Measurements from ENCODE around the gene C6orf58.
A peak's percentile ranks its signal among the peaks of the same experiment; 100 is the strongest.

C6orf58 gene

DNA sequence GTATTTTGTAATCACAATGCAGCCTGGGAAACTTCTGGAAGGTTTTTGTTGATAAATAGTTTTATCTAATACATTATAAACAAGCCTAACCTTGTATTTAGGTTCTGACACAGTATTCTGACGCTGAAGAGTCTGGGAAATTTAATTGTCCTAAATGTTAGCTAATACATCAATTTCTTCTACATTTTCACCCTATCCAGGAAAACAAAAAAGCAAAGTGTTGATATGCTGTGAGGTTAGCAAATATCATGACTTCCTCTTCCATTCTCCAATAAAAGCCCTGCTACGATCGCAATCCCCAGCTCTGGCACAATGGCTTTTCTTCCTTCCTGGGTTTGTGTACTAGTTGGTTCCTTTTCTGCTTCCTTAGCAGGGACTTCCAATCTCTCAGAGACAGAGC is at the start of gene C6orf58:
Gene C6orf58 (plus strand): TSS at position 301 of the 400 bp plus-strand sequence. CDS start 12 bp downstream, at position 313.
- DNase-seq, result no peak

GRCh38 chr6:127533011-127533410 is 44.0 kb upstream of the C6orf58 start:
- DNase-seq, result no peak

- DNase-seq, result no peak
Measured at GRCh38 chr6:127533736-127534135, 43.2 kb upstream of the C6orf58 start.

- no peak for DNase-seq
Measured at GRCh38 chr6:127538750-127539264, 38.2 kb upstream of the C6orf58 start.

GRCh38 chr6:127539272-127539671 is 37.7 kb upstream of the C6orf58 start:
- peak; percentile 44 for DNase-seq

DNA sequence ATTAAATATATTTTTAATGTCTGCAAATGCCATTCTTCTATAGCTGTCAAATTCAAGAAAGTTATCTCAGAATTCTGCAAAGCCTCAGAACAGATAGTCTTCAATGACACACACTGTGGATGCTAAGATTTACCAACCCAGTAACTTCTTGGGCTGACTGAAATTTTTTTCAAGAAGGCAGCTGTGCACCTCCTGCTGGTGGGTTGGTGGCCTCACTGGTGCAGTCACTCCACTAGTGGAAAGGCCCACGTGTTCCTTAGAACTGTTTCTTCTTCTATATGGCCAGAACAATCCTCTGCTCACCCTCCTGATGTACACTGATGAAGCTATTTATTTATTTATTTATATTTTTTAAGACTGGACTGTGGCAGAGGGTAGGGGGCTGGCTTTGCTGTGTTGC is 29.8 kb upstream of the C6orf58 start:
- no peak for DNase-seq

DNA sequence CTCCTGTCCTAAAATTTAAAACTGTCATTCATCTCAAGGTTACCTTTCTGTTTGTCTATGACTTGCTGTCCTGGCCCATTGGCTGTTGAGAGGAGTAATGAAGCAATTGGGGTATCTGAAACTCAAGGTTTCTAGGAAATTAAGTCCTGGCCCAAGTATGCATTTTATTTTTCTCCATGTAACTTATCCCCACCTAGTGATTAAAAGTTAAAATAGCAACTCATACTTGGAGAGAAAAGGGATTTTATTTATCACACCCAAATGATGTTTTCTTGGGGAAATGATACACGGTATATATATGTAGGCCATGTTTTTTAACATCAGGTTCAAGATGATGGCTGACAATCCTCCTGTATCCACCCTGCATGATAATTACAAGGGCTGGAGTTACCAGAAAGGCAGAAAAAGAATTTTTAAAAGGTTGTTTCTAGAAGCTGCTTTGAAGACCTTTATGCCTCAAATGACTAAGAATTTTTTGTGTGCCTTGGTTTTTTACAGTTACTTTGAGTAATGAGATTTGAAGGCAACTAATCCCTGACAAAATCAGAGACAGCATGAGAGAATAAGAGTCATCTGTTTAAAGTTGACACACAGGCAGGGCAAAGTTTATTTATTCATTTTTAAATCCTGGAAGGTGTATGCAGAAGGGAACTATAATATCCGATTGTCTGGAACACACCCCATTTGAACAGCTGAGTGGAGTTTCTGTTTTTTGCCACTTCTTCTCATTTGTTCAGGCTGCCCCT is 28.9 kb upstream of the C6orf58 start:
- DNase-seq, result peak; percentile 6

DNA sequence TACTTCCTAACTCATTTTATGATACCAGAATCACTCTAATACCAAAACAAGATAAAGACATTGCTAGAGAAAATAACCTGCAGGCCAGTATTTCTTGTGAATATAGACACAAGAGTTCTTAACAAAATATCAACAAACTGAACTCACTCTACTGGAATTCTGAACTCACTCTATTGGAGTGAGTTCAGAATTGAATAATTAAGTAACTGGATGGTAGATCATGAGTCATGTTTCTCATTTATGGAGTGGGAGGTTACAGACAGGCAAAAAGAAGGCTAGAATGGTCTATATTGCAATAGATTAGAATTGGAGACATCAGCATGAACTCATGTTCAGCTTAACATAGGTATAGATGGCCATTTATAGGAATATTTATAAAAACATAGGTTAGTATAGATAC is 26.6 kb upstream of the C6orf58 start:
- peak; percentile 90 for DNase-seq

DNA sequence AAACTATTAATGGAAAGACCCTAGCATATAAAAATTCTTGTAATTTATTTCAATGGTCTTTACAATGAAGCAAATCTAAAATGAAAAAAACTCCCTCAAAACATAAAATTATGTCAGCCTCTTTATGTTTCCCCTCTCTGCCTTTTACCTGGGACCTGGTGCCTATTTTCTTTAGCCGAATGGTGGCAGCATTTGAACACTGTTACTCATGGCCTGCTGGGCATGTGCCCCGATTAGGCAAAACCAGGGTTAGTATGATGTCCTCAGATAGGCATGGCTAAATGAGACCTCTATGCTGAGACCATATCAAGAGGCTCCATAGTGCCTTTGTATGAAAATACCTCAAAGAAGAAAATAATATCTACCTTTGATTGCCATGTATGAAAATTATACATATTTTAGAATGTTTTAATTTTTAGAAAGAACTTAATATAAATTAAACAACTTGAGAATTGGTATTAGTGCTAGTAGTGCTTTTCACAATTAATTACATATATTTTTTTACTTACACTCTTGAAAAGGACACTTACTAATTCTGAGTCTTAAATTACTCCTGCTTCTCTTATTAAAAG is 22.5 kb upstream of the C6orf58 start:
- no peak for DNase-seq

GRCh38 chr6:127561660-127562059 is 15.3 kb upstream of the C6orf58 start:
- no peak for DNase-seq

DNA sequence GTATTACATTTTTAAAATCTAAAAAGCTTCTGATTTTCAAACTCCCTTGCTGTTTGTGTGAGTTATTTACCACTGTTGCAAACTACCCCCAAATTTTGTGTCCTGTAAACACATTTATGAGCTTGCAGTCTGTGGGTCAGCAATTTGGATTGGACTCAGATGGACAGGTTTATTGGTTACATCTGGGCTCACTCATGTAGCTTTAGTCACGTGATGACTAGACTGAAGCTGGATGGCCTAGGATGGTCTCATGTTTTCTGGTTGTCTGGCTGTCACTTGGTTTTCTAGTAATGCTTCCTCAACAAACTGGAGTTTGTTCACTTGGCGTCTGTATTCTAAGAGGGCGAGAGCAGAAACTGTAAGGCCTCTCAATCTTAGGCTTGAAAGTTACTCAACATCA is 12.2 kb upstream of the C6orf58 start:
- DNase-seq, result no peak

DNA sequence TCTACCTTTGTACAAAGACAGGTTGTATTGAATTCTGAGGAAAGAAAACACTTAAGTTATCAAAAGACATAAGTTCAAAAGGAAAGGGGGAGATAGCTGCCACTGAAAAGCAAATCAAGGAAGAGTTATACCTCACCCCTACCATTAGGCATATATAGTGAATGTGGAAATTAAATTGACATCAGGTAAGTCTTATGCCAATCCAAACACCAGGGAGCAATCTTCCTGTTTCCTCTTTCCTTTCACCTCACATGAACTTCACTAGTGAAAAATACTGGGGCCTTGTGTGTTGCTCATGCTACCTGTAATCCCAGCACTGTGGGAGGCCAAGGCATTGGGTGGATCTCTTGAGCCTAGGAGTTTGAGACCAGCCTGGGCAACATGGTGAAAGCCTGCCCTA is 10.9 kb upstream of the C6orf58 start:
- DNase-seq, result no peak

- DNase-seq, result no peak
Measured at GRCh38 chr6:127566651-127567050, 10.3 kb upstream of the C6orf58 start.

GRCh38 chr6:127567476-127567875 is 9.5 kb upstream of the C6orf58 start:
- no peak for DNase-seq

- DNase-seq, result no peak
Measured at GRCh38 chr6:127570739-127571389, 6.1 kb upstream of the C6orf58 start.

GRCh38 chr6:127578900-127579299 is 1.9 kb downstream of the C6orf58 start:
- DNase-seq, result no peak

GRCh38 chr6:127581576-127581975 is 4.6 kb downstream of the C6orf58 start:
- DNase-seq, result no peak

- peak; percentile 61 for DNase-seq
Measured at GRCh38 chr6:127582777-127583462, 5.9 kb downstream of the C6orf58 start.

- no peak for DNase-seq
Measured at GRCh38 chr6:127585123-127585522, 8.1 kb downstream of the C6orf58 start.

DNA sequence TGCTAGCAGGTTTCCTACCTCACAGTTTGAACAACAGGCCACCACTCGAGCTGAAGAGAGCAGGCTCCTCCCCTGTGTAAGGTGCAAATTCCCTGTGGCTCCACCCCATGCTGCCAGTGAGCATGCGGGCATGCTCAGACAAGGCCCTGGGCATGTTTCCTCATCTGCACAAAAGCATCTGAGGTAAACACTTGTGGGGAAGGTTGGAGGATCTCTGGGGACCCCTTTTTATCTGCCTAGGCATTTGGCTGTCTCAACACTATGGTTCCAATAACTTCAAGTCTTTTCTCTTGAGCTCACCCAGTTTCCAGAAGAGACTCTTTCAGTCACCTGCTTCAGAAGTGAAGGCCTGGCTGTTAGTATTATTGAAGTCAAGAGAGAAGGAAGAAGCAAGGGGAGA is 9.4 kb downstream of the C6orf58 start:
- no peak for DNase-seq

GRCh38 chr6:127587875-127588274 is 10.9 kb downstream of the C6orf58 start:
- no peak for DNase-seq

DNA sequence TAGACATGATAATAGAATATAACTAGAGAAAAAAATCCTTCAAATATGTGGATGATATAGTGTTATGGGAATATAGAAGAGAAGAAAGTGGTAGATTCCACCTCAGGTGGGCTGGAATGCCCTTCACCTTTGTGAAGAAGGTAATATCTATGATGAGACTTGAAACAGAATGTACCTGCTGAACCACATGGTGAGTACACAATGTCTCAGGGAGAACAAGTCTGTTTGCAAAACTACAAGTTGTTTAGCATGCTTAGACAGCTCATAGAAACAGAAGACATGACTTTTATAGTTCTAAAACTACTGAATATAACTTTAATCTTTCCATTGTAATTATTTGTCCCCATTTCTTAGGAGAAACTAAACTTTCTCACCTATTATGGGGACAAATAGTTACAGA is 12.2 kb downstream of the C6orf58 start:
- DNase-seq, result no peak

GRCh38 chr6:127590344-127590743 is 13.4 kb downstream of the C6orf58 start:
- no peak for DNase-seq
